HG02759 (cell line): ENCODE data around the gene NTN5.
"Not testable (repeated sequence)": the region's sequence is repeated elsewhere in the genome, so short reads cannot be mapped to it uniquely, and the experiment has no call there.

Source experiments
- ATAC-seq: cut with Tn5 transposase; IDR thresholded peaks from one replicate; pipeline ENCODE4 v1.9.1; 2021; ENCODE audit warnings: mild to moderate bottlenecking, moderate library complexity; ENCODE audit not compliant: unreplicated experiment

The NTN5 gene

DNA sequence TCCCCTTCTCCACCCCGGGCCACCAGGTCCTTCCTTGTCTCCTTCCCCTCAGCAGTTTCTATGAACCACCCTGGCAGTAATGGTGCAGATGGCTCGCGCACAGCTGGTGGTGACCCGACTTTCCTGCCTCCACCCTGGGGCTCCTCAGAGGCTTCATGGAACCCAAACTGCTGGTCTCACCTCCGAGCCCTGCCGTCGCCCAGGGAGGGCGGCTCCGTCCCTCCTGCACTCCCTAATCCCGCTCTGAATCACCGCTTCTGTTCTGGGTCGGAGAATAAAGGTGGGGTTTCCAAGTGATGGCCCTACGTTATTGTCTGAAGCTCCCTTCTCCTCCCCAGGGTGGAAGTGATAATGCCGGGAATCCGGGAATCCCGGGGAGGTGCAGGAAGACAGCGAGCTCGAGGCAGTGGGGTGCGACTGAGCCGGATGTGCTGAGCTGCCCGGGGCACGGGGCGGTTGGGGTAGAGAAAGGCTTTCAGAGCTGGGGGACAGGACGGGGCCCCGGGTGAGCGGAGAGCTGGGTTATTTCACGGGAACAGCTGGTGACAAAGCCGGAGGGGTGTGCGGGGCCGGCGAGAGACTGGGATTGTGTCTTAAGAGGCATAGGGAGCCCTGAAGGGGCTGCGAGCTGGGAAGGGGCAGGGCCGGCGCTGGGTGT is 23.7 kb upstream of the NTN5 start:
- no peak for ATAC-seq

DNA sequence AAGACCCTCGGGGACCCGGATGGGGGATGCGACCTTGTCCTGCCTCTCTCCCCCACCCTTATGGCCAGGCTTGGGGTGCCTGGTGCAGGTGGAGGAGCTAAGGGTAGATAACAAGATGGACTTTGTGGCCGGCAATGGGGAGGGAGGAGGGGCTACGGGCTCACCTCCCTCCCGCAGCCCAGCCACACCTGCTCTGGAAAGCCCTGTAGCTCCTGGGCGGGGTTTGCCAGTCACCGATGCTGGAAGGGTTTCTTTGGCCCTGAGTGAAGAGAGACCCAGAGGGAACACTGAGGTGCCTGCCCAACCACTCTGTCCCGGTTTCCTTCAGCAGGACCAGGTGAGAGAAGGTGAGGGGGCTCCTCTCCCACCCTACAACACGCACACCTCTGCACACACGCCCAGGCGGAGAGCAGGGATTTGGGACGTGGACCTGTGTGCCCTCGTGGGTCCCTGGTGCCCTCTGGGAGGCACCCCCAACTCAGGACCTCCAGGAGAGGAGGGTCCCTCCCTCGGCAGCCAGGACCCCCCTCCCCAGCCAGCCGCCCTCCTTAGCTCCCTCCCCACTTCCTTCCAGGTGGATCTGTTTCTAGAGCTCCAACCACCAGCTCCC is 23.0 kb upstream of the NTN5 start, which contains the start of gene FUT2:
FUT2 (plus strand) TSS at position 229 of the 610 bp plus-strand sequence. CDS start 6,986 bp downstream, outside the sequence.
- ATAC-seq = no peak

DNA sequence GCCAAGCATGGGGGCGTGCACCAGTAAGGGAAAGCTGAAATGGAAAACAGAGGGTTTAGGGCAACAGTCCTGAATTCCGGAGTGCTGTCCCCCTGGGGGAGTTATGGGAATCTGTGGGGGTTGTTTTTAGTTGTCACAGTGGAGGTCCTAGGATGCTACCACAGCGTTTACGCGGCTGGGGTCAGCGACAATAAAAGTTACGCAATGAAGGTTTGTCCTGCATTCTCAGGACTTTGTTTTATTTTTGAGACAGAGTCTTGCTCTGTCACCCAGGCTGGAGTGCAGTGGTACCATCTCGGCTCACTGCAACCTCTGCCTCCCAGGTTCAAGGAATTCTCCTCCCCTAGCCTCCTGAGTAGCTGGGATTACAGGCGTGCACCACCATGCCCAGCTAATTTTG is 20.8 kb upstream of the NTN5 start:
- not testable (repeated sequence) for ATAC-seq

DNA sequence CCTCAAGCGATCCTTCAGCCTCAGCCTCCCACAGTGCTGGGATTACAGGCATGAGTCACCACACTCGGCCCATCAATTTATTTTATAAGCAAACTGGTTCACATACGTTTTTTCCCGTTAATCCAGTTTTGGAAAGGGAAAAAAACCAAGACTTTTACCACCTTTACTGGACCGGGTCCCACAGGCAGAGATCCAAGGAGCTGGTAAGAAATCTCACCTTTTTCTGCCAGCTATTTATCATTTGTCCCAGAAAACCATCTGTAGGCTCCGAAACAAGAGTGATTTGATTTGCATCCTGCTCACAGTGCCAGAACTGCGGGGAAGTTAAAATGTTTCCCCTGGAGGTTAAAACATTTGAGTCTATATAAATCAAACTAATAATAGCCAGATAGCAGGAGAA is 16.6 kb upstream of the NTN5 start:
- no peak for ATAC-seq

DNA sequence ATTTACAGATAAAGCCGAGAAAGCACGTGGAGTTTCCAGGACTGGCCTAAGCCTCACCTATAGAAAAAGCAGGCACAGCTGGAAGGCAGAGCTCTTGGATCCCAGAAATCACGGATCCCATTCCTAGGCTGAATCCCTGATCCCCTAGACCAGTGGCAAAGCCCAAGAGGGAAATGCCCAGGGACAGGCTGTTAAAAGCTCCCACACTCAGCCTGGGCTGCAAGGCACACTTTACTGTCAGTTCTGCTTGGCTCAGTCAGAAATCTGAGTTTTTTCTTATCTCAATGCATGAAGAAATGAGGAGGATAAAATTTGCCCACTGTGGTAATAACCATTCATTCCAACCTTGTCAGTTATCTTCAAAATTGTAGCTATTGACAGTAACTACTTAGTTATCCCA is 15.0 kb upstream of the NTN5 start:
- ATAC-seq = no peak

DNA sequence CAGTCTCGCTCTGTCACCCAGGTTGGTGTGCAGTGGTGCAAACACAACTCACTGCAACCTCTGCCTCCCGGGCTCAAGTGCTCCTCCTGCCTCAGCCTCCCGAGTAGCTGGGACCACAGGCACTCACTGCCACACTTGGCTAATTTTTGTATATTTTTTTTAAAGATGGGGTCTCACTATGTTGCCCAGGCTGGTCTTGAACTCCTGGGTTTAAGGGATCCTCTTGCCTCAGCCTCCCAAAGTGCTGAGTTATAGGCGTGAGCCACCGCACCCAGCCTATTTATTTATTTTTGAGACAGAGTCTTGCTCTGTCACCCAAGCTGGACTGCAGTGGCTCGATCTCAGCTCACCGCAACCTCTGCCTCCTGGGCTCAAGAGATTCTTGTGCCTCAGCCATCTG is 13.8 kb upstream of the NTN5 start:
- ATAC-seq = not testable (repeated sequence)

DNA sequence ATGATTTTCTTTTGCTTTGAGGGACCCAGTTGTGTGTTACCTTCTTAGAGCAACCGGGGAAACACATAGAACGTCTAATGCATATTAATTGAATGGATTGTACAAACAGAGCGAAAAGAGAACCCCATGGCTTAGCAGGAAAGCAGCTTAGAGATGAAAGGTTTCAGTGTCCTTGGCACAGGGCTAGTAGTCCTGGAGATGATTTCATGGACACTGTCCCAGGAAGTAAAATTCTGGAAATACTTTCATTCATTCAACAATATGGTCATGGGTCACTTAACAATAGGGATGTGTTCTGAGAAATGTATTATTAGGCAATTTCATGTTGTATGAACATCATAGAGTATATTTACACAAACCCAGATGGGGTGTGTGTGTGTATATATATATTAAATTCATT is 13.3 kb upstream of the NTN5 start:
- ATAC-seq = no peak

DNA sequence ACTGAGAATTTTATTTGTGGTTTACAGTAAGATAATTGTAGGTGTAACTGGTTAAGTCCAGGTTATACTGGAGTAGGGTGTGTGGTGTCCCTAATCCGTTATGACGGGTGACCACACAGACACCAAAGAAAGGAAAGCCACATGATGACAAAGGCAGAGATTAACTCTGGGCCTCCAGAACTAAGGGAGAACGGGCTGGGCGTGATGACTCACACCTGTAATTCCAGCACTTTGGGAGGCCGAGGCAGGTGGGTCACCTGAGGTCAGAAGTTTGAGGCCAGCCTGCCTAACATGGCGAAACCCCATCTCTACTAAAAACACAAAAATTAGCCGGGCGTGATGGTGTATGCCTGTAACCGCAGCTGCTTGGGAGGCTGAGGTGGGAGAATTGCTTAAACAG is 12.8 kb upstream of the NTN5 start:
- ATAC-seq = no peak

DNA sequence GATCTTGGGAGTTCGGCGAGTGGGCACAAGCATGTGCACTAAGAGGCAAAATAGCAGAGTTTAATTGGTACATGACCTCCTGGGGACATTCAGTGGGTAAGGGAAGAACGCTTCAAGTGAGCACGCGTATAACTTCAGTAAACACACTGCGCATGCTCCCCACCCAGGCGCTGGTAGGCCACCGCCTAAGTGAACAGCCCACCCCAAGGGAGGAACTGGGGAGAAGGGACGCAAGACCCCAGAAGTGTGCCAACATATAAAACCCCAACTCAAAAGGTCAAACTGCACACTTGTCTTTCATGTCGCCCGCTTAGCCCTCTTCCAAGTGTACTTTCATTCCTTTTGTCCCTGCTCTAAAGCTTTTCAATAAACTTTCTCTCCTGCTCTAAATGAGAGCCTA is 10.5 kb upstream of the NTN5 start:
- no peak for ATAC-seq

DNA sequence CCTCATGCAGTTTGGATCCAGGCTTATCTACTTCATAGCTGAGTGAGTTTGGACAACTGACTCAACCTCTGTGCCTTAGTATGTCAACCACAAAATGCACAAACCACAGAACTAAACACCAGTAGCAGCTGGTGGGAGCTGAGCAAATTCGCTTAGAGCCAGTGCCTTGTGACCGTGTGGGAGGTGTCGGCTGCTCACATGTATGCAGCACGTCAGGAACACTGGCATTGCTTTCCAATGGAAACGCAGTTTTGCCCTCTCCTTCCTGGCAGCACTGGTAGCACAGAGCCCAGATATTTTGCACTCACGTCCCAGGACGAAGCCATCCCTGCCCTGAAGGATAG is 8.3 kb upstream of the NTN5 start:
- no peak for ATAC-seq

DNA sequence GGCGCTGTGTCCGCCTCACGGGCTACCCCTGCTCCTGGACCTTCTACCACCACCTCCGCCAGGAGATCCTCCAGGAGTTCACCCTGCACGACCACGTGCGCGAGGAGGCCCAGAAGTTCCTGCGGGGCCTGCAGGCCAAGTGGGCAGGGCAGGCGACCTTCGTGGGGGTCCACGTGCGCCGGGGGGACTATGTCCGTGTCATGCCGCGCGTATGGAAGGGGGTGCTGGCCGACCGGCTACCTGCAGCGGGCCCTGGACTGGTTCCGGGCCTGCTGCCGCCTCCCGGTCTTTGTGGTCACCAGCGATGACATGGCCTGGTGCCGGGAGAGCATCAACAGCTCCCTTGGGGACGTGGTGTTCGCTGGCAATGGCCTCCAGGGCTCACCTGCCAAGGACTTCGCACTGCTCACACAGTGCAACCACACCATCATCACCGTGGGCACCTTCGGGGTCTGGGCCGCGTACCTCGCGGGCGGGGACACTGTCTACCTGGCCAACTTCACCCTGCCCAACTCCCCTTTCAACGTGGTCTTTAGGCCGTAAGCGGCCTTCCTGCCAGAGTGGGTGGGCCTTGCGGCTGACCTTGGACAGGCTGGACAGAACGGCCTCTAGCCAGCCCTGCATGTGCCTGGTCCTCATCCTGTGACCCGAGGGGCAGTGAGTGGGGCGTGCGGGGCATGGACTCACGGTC is 7.8 kb upstream of the NTN5 start:
- ATAC-seq = no peak

DNA sequence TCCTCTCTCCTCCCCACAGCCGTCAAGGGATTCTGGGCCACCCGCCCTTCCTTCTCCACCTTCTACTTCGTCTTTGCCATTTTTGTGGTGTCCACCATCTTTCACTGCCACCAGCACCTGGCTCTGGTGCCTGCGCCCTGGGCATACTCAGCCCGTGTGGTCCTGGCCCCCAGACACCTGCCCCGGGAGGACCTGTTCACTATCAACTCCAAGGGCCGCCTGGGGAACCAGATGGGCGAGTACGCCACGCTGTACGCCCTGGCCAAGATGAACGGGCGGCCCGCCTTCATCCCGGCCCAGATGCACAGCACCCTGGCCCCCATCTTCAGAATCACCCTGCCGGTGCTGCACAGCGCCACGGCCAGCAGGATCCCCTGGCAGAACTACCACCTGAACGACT is 7.2 kb upstream of the NTN5 start:
- ATAC-seq = not testable (repeated sequence)

DNA sequence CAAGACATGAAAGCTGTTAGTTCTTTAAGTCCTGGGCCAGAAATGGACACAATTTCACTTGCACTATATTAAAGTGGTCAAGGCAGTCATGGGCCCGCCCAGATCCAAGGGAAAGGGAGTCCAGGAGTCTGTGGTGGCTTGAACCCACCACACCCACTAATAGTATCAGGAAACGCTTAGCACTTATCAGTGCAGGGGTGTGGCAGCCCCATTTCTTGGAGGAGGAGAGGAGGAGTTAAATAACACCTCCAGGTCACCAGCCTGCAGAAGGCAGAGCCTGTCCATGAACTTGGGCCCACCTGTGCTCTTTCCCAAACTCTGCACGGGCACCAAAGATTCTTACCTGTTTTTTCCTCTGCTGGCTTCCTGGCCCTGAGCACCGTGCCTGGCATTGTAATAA is 5.4 kb upstream of the NTN5 start:
- ATAC-seq = no peak

DNA sequence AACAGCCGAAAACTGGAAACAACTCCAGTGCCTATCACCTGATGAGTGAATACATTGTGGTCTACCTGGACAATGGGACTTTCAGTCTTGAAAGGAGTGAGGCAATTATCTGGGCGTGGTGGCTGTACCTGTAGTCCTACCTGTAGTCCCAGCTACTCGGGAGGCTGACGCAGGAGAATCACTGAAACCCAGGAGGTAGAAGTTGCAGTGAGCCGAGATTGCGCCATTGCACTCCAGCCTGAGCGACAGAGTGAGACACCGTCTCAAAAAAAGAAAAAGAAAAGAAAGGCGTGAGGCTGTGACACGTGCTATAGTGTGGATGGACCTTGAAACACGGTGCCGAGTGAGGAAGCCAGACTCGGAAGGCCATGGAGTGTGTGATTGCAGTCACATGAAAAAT is 4.1 kb upstream of the NTN5 start:
- ATAC-seq = no peak

DNA sequence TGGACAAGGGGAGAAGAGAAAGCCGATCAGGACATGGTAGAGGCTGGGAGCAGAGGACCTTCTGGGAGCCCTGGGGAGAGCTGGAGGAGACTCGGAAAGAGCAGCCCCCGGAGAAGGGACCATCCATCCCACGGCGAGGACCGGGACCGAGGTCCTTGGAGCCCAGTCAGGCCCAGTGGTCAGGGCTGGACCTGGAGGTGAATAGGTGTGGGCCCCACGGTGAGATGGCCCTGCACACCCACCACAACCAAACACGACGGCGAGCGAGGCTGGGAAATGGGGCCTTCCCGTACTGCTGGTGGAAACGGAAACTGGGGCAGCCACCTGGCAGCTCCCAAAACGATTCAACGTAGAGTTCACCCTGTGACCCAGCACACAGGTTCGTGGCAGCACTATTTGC is 3.7 kb upstream of the NTN5 start:
- no peak for ATAC-seq

DNA sequence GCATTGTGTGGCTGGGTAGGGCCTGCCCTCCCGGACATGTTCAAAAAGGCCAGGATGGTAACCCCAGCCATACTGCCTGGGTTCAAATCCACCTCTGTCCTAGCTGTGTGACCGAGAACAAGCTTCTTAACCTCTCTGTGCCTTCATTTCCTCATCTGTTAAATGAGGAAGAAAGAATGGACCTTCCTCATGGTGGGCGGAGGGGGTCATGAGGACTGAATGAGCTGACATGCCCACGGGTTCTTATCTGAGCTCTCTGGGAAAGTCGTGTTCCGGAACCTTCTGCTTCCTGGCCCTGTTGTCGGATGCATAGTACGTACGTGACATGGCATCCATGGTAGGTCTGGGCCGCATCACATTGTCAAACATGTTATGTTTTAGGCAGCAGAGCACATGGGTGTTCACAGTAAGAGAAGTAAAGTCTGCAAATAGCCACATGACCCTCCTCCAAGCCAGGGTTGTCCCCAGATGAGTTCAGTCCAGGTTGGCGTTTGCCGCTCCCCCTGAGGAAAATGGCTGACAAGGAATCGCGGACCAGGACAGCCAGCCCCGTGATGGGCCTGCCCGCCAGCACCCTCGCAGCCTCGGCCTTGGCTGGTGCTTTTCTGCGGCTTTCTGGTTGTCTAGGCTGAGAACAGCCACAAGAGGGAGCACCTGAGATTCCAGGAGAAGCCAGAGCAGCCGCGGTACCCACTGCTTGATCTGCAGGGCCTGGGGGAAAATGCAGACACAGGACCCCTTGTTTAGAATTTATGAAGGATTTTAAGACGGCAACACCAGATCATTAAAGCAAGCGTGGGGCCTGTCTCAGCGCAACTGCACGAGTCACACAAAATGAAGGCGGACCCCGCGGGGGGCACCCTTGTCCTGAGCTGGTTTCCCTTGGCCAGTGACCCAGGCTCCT is 2.4 kb upstream of the NTN5 start:
- no peak for ATAC-seq

DNA sequence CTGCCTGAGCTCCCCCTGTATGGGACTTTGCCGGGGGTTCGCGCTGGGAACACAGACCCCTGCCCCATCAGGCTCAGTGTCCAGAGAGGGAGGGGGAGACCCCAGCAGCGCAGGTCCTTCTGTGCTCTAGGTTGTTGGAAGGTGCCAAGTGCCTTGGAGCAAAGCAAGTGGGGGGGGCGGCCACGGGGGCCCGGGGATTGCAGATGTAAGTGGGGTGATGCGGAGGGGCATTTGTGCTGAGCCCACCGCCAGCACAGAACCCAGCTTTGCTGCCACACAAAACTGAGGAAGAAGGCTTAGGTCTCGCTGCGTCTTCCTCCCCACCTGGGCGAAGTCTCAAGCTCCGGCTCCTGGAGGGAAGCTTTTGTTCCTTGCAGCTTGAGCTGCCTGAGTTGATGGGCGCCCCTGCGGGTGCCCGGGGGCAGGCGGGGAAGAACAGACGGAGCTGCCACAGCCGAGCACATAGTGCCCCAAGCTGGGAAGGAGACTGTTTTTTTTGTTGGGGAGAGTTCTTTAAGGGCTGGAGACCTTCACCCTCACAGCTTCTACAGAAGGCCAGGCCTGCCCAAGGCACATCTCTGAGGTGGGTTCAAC is 1.5 kb upstream of the NTN5 start:
- ATAC-seq = no peak

DNA sequence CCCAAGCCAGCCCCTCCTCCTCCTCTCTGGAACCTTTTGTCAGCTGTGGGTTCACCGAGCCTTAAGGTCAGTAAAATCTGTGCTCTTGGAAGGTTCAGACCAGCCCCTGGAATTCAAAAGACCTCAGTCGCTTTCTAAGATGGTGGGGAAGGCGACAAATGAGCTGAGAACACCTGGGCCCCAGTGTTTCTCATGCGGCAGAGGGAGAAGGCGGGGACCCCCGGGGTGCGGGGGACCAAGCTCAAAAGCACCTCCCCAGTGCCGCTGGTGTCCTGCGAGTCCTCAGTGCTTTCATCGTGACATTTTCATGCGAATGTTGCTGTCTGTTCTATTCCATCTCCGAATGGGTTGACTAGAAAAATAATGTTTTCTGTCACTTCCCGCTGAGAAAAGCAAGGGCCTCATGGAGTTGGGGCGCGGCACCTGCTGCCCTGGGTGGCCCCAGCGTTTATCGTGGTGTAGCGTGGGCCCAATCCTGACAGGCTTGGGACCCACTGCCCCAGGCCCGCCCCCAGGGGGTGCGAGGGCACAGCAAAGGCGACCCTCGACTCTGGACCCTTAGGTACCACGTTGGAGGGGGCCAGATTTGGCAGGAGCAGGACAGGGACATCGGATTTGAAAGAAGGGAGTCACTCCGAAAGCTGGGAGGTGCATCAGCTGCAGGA is 751 bp upstream of the NTN5 start:
- no peak for ATAC-seq

DNA sequence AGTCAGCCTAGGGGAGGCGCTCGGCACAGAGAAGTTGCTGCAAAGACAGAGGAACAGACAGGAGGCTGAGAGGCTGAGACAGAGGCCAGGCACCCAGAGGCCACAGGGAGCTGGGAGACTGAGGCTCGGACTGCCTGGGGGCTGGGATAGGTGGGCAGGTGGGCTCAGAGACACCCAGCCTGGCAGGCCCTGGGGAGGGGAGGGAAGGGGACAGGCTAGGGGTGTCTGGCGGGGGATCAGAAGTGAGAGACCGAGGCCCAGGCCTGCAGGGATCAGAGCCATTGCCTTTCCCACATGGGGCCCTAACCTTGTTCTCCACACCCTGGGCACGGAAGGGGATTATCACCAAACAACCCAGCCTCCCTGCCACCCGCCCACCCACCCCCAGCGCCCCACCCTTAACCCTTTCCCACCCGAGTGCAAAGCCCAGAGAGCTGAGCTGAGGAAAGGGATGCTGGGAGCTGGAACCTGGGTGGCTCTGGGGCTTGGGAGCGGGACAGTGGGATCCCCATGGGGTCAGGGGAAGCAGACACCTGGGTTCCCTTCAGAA is 1.3 kb downstream of the NTN5 start:
- no peak for ATAC-seq
